ENCODE data around the gene PHEX. TPM values are rescaled to one million over a fixed set of nuclear protein-coding genes. Genes with fewer than 3 reads are reported as not detected.

PHEX gene
- polyA plus RNA-seq, 1 donor (not counting 4 experiments of a cell fraction or from before 2014, with no cell fraction given), result 0.80 TPM

- Histone ChIP-seq H3K27me3 (ENCODE audit: control insufficient read depth, extremely low read depth, insufficient read depth, low read length) (no peaks in the 10 kb centered on the region), H3K9me1 (ENCODE audit: control insufficient read depth, extremely low read depth, insufficient read depth, low read length) (no peaks in the 10 kb centered on the region), H3K4me1 (ENCODE audit: control insufficient read depth, extremely low read depth, insufficient read depth, low read length) (no peaks in the 10 kb centered on the region), H3K79me2 (ENCODE audit: control insufficient read depth, insufficient read depth, low read length) (no peaks in the 10 kb centered on the region), H3K4me2 (ENCODE audit: control insufficient read depth, extremely low read depth, insufficient read depth, low read depth, low read length) (no peak overlapping the region), H2AFZ (ENCODE audit: control insufficient read depth, low read length) (no peak overlapping the region), H3K36me3 (ENCODE audit: control insufficient read depth in 2 of 2, extremely low read depth in 1 of 2, insufficient read depth in 2 of 2, low read length in 2 of 2) (no peaks in the 10 kb centered on the region), H4K20me1 (ENCODE audit: control insufficient read depth, extremely low read depth, insufficient read depth, low read length) (no peaks in the 10 kb centered on the region), H3K9ac (ENCODE audit: control insufficient read depth, extremely low read depth, insufficient read depth, low read length) (no peak overlapping the region), H3K27ac (ENCODE audit: control insufficient read depth, insufficient read depth, low read length) (no peak overlapping the region), H3K9me3 (ENCODE audit: control insufficient read depth, low read depth, low read length) (no peaks in the 10 kb centered on the region), H3K4me3 (ENCODE audit: control insufficient read depth in 2 of 3, extremely low read depth in 1 of 3, insufficient read depth in 2 of 3, low read depth in 1 of 3, low read length in 3 of 3) (no peak overlapping the region)
- dilution Hi-C loops (cut with MboI; ENCODE audit: extremely low pct_ligation_motif_present, low sequenced_read_pairs), result no loop called here
- DNase-seq (ENCODE audit: low read depth, low spot score) (no peak), FAIRE-seq (no peak)
- TF ChIP-seq EZH2 (IDR thresholded peaks at IDR 0.05; ENCODE audit: low read length) (no peak), CTCF (optimal IDR thresholded peaks at IDR 0.05 in 1 of 3, IDR thresholded peaks at IDR 0.05 in 1 of 3, conservative IDR thresholded peaks at IDR 0.05 in 1 of 3; ENCODE audit: extremely low read depth in 1 of 3, insufficient read depth in 2 of 3, low read length in 3 of 3) (no peak)
Observed at GRCh38 chrX:22012051-22012450, 20.1 kb upstream of the PHEX start.

GRCh38 chrX:22012931-22013330, 19.2 kb upstream of the PHEX start:
- H3K9me1 ChIP-seq (ENCODE audit: control insufficient read depth, extremely low read depth, insufficient read depth, low read length), result no peaks in the 10 kb centered on the region
- DNase-seq (ENCODE audit: low read depth, low spot score), result no peak
- TF ChIP-seq EZH2 (IDR thresholded peaks at IDR 0.05; ENCODE audit: low read length) (no peak), CTCF (optimal IDR thresholded peaks at IDR 0.05 in 1 of 3, IDR thresholded peaks at IDR 0.05 in 1 of 3, conservative IDR thresholded peaks at IDR 0.05 in 1 of 3; ENCODE audit: extremely low read depth in 1 of 3, insufficient read depth in 2 of 3, low read length in 3 of 3) (no peak)

More at GRCh38 chrX:22012931-22013330, 19.2 kb upstream of the PHEX start:
- H3K27me3 ChIP-seq (ENCODE audit: control insufficient read depth, extremely low read depth, insufficient read depth, low read length), result no peaks in the 10 kb centered on the region
- H4K20me1 ChIP-seq (ENCODE audit: control insufficient read depth, extremely low read depth, insufficient read depth, low read length), result no peaks in the 10 kb centered on the region
- H3K9ac ChIP-seq (ENCODE audit: control insufficient read depth, extremely low read depth, insufficient read depth, low read length), result no peak overlapping the region
- dilution Hi-C loops (cut with MboI; ENCODE audit: extremely low pct_ligation_motif_present, low sequenced_read_pairs), result no loop called here
- no peak overlapping the region for H3K4me2 ChIP-seq (ENCODE audit: control insufficient read depth, extremely low read depth, insufficient read depth, low read depth, low read length)
- H3K4me1 ChIP-seq (ENCODE audit: control insufficient read depth, extremely low read depth, insufficient read depth, low read length), result no peaks in the 10 kb centered on the region
- H3K79me2 ChIP-seq (ENCODE audit: control insufficient read depth, insufficient read depth, low read length), result no peaks in the 10 kb centered on the region
- no peaks in the 10 kb centered on the region for H3K9me3 ChIP-seq (ENCODE audit: control insufficient read depth, low read depth, low read length)
- no peak overlapping the region for H2AFZ ChIP-seq (ENCODE audit: control insufficient read depth, low read length)
- H3K36me3 ChIP-seq (ENCODE audit: control insufficient read depth in 2 of 2, extremely low read depth in 1 of 2, insufficient read depth in 2 of 2, low read length in 2 of 2), result no peaks in the 10 kb centered on the region
- H3K27ac ChIP-seq (ENCODE audit: control insufficient read depth, insufficient read depth, low read length), result no peak overlapping the region
- no peak overlapping the region for H3K4me3 ChIP-seq (ENCODE audit: control insufficient read depth in 2 of 3, extremely low read depth in 1 of 3, insufficient read depth in 2 of 3, low read depth in 1 of 3, low read length in 3 of 3)
- no peak for FAIRE-seq
